Gastrocnemius medialis (tissue), 4 donors: ENCODE results near the gene GPR42. TPM values are rescaled to one million over a fixed set of nuclear protein-coding genes. Genes with fewer than 3 reads are reported as not detected.
"Not testable (repeated sequence)": the region's sequence is repeated elsewhere in the genome, so short reads cannot be mapped to it uniquely, and the experiment has no call there.

Source experiments
- ATAC-seq, 2 donors: fragments of 150-250 bp; one replicate each; pipeline ENCODE4 v1.9.1; 2016
- DNase-seq, 2 donors: peaks; one replicate each; pipeline ENCODE4 v3.0.0-alpha.2; 2019
- H3K27ac ChIP-seq, 4 donors: fragments of 200-600 bp; sonication (generic); 1 replicate in 1 of 4; 2 replicates in 3 of 4; pipeline ENCODE4 v1.5.1; 2016 to 2018; ENCODE audit warnings: mild to moderate bottlenecking in 2 of 4, moderate library complexity in 1 of 4
- H3K27me3 ChIP-seq, 3 donors: fragments of 200-600 bp; sonication (generic) in 2 of 3; 1 replicate in 1 of 3; 2 replicates in 2 of 3; pipeline versions ENCODE4 v1.5.1 to v1.6.0; 2016 to 2019; ENCODE audit warnings: mild to moderate bottlenecking in 1 of 3, moderate library complexity in 1 of 3
- H3K36me3 ChIP-seq, 2 donors: fragments of 200-600 bp; sonication (generic) in 1 of 2; one replicate each; pipeline ENCODE4 v1.5.1; 2017 to 2018
- H3K4me1 ChIP-seq, 2 donors: fragments of 200-600 bp; sonication (generic) in 1 of 2; one replicate each; pipeline ENCODE4 v1.5.1; 2016 to 2017; ENCODE audit warnings: mild to moderate bottlenecking in 2 of 2
- H3K4me3 ChIP-seq, 4 donors: fragments of 200-600 bp; sonication (generic) in 3 of 4; 1 replicate in 1 of 4; 2 replicates in 3 of 4; pipeline ENCODE4 v1.5.1; 2016 to 2019; ENCODE audit warnings: mild to moderate bottlenecking in 2 of 4
- H3K9me3 ChIP-seq, 3 donors: fragments of 200-600 bp; sonication (generic) in 2 of 3; 1 replicate in 1 of 3; 2 replicates in 2 of 3; pipeline ENCODE4 v1.5.1; 2016 to 2019
- POLR2A ChIP-seq, 2 donors: fragments of 450-650 bp; IDR thresholded peaks; one replicate each; pipeline ENCODE4 v1.6.1; 2017; ENCODE audit warnings: antibody characterized with exemption in 2 of 2, mild to moderate bottlenecking in 2 of 2, moderate library complexity in 2 of 2
- in situ Hi-C, 4 donors: fragments of 200-750 bp; cut with MboI; loops; one replicate each; pipeline versions ENCODE4 v1.15.0 to v1.8.0; 2017; ENCODE audit warnings: low sequenced_read_pairs in 4 of 4
- intact Hi-C: fragments of 100-400 bp; cut with DNase I; formaldehyde crosslinking; loops from one replicate; pipeline ENCODE4 v1.15.1; 2023; ENCODE audit warnings: low total_unique reads
- total RNA-seq, 4 donors: library from RNA; depleted of rRNA; stranded (reverse); fragments of >200 nt; gene quantifications; one replicate each; pipeline versions ENCODE4 v1.1.0 to v1.2.3, GENCODE V29; 2016
- TF ChIP-seq, protein P1 (sequence below), 5 experiments: fragments of 450-650 bp in 3 of 5; fragments of 200-600 bp in 2 of 5; sonication (generic) in 2 of 5; IDR thresholded peaks in 4 of 5; conservative IDR thresholded peaks in 1 of 5; 1 replicate in 4 of 5; 2 replicates in 1 of 5; pipeline ENCODE4 v1.5.1; 2016 to 2019; ENCODE audit warnings: antibody characterized with exemption in 5 of 5, mild to moderate bottlenecking in 3 of 5, moderate library complexity in 3 of 5

GPR42 gene
- total RNA-seq, 4 donors from 2014 or later: not detected

- Histone ChIP-seq H3K9me3 (no peaks in the 10 kb centered on the region), H3K4me3 (no peak overlapping the region), H3K27ac (no peak overlapping the region), H3K4me1 (no peaks in the 10 kb centered on the region), H3K36me3 (no peaks in the 10 kb centered on the region), H3K27me3 (no peaks in the 10 kb centered on the region)
- in situ Hi-C loops (no loop called here), intact Hi-C loops (no loop called here)
- TF ChIP-seq POLR2A (IDR thresholded peaks at IDR 0.05): no peak
- TF ChIP-seq, protein P1, sequence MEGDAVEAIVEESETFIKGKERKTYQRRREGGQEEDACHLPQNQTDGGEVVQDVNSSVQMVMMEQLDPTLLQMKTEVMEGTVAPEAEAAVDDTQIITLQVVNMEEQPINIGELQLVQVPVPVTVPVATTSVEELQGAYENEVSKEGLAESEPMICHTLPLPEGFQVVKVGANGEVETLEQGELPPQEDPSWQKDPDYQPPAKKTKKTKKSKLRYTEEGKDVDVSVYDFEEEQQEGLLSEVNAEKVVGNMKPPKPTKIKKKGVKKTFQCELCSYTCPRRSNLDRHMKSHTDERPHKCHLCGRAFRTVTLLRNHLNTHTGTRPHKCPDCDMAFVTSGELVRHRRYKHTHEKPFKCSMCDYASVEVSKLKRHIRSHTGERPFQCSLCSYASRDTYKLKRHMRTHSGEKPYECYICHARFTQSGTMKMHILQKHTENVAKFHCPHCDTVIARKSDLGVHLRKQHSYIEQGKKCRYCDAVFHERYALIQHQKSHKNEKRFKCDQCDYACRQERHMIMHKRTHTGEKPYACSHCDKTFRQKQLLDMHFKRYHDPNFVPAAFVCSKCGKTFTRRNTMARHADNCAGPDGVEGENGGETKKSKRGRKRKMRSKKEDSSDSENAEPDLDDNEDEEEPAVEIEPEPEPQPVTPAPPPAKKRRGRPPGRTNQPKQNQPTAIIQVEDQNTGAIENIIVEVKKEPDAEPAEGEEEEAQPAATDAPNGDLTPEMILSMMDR (IDR thresholded peaks at IDR 0.05 in 4 of 5, conservative IDR thresholded peaks at IDR 0.05 in 1 of 5): no peak
- DNase-seq: no peak
- ATAC-seq: no peak
Observed at GRCh38 chr19:35397064-35397463, 26.2 kb downstream of the GPR42 start.

DNA sequence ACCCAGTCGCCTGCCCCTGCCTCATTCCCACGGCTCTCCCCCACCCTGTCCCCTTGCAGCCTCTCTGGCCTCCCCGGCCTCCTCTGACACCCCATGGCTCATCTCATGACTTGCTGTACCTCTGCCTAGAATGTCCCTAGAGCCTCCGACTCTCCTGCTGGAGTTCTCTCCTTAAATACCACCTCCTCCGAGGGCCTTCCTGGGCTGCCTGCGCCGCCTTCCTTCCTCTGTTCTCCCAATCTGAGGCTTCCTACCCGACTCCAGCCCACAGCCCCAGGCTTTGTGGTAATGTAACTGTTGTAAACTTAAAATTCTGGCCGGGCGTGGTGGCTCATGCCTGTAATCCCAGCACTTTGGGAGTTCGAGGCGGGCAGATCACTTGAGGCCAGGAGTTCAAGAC, 27.7 kb downstream of the GPR42 start:
- no peaks in the 10 kb centered on the region for H3K36me3 ChIP-seq
- in situ Hi-C loops: no loop called here
- H3K27me3 ChIP-seq: no peaks in the 10 kb centered on the region
- H3K27ac ChIP-seq: no peak overlapping the region
- no peak for ATAC-seq
- no peak for TF ChIP-seq POLR2A (IDR thresholded peaks at IDR 0.05)
- TF ChIP-seq, protein P1 (IDR thresholded peaks at IDR 0.05 in 4 of 5, conservative IDR thresholded peaks at IDR 0.05 in 1 of 5): no peak
- no peak for DNase-seq
- no peaks in the 10 kb centered on the region for H3K4me1 ChIP-seq
- H3K4me3 ChIP-seq: no peak overlapping the region
- H3K9me3 ChIP-seq: no peaks in the 10 kb centered on the region
- intact Hi-C loops: no loop called here

DNA sequence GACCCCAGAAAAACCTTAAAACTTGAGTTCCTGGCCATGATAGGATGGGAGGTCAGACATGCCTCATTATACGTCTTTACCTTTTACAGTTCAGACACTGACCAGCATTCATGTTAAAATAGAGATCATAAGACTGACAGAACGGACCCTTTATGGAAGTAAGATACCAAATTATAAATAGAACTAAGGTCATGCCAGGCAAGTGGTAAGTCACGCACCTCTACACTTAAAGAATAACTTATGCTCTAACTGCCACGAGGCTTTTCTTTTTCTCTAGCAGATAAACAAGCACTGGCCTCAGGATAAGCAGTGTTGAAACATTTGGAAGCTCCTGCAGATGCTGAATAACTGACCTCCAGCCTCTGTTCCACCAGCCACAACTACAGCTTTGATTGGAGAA, 28.4 kb downstream of the GPR42 start:
- no peaks in the 10 kb centered on the region for H3K36me3 ChIP-seq
- no peak for TF ChIP-seq POLR2A (IDR thresholded peaks at IDR 0.05)
- TF ChIP-seq, protein P1 (IDR thresholded peaks at IDR 0.05 in 4 of 5, conservative IDR thresholded peaks at IDR 0.05 in 1 of 5): no peak
- H3K4me3 ChIP-seq: no peak overlapping the region
- no peaks in the 10 kb centered on the region for H3K9me3 ChIP-seq
- intact Hi-C loops (no loop called here), in situ Hi-C loops (no loop called here)
- DNase-seq (no peak), ATAC-seq (no peak)
- H3K27ac ChIP-seq: no peak overlapping the region
- no peaks in the 10 kb centered on the region for H3K4me1 ChIP-seq
- H3K27me3 ChIP-seq: no peaks in the 10 kb centered on the region

DNA sequence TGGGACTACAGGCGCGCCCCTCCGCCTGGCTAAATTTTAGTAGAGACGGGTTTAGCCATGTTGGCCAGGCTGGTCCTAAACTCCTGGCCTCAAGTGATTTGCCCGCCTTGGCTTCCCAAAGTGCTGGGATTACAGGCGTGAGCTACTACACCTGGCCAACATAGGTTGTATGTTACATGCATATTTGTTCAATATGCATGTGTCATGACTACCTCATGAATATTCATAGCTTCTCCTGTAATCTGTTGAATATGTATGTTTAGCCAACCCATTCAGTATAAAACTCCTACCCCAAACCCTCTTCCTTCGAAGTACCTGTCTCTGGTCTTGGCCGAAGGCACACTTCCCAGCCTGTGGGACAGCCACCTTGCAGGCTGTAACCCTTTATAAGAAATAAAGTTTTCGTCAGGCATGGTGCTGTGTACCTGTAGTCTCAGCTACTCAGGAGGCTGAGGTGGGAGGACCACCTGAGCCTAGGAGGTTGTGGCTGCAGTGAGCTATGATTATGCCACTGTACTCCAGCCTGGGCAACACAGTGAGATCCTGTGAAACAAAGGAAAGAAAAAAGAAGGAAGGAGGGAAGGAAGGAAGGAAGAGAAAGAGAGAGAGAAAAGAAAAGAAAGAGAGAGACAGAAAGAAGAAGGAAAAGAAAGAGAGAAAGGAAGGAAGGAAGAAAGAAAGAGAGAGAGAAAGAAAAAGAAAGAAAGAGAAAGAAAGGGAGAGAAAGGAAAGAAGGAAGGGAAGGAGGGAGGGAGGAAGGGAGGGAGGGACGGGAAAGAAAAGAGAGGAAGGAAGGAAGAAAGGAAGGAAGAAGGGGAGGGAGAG, 29.3 kb downstream of the GPR42 start:
- no peak for ATAC-seq
- Histone ChIP-seq H3K36me3 (no peaks in the 10 kb centered on the region), H3K4me3 (no peak overlapping the region), H3K27me3 (no peaks in the 10 kb centered on the region), H3K4me1 (no peaks in the 10 kb centered on the region), H3K27ac (no peak overlapping the region), H3K9me3 (no peaks in the 10 kb centered on the region)
- intact Hi-C loops (no loop called here), in situ Hi-C loops (no loop called here)
- DNase-seq: no peak
- no peak for TF ChIP-seq POLR2A (IDR thresholded peaks at IDR 0.05)
- TF ChIP-seq, protein P1 (IDR thresholded peaks at IDR 0.05 in 4 of 5, conservative IDR thresholded peaks at IDR 0.05 in 1 of 5): no peak

DNA sequence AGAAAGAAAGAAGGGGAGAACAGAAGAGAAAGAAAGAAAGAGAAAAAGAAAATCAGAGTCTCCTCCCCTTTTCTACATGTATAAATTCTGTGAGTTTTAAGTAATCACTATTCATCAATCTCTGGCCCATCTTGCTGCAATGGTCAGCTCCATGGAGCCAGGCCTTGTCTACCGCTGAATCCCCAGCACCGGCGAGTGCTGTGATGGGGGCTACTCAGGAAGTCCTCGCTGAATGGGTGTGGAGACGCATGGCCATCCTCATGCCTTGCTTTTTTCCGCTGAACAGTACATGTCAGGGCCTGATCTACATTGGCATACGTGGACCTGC, 29.9 kb downstream of the GPR42 start:
- no peaks in the 10 kb centered on the region for H3K9me3 ChIP-seq
- H3K4me1 ChIP-seq: no peaks in the 10 kb centered on the region
- DNase-seq: no peak
- no peaks in the 10 kb centered on the region for H3K36me3 ChIP-seq
- no peak for TF ChIP-seq POLR2A (IDR thresholded peaks at IDR 0.05)
- TF ChIP-seq, protein P1 (IDR thresholded peaks at IDR 0.05 in 4 of 5, conservative IDR thresholded peaks at IDR 0.05 in 1 of 5): no peak
- H3K27ac ChIP-seq: no peak overlapping the region
- no peak for ATAC-seq
- no peaks in the 10 kb centered on the region for H3K27me3 ChIP-seq
- in situ Hi-C loops: no loop called here
- H3K4me3 ChIP-seq: no peak overlapping the region
- intact Hi-C loops: no loop called here

- H3K27ac ChIP-seq, DNase-seq, H3K9me3 ChIP-seq, in situ Hi-C loops, H3K27me3 ChIP-seq, H3K4me1 ChIP-seq, intact Hi-C loops, H3K36me3 ChIP-seq, ATAC-seq, H3K4me3 ChIP-seq: not testable (repeated sequence)
Observed at GRCh38 chr19:35401416-35401815, 30.5 kb downstream of the GPR42 start.
